Measurements from ENCODE around the gene CEP85L.

DNA sequence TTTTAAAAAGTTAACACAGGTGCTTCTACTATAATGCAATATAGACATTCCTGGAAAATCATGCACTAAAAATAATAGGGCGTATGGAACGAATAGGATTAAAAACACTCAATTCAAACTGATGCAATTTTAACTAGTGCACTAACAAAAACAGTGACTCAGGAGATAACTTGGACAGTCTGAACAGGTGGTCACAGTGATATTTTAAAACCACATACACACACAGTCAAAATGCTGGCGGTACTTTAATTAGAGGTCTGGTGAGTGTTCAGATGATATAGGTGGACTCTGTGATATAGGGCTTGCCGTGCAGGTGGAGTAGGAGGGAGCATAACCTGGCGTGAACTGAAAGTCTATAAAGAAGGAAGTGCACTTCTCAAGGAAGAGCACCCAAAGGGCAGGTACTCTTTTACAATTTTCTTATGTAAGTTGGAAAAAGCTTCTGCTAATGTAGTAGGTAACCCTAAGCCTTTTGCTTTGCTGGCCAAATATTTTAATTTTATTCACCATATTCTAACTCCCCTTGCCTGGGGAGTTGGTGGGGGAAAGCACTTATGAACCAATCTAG is 145.2 kb downstream of the CEP85L start:
- TF ChIP-seq POLR2A (IDR thresholded peaks at IDR 0.05) = no peak
- no peak for TF ChIP-seq CTCF (IDR thresholded peaks at IDR 0.05)
- no peak for TF ChIP-seq EP300 (IDR thresholded peaks at IDR 0.05)

Measured in gastroesophageal sphincter (tissue), 3 donors.